Sigmoid colon (tissue), 4 donors: ENCODE measurements around the gene P2RY14.

Experiments
- POLR2A ChIP-seq, 2 donors: fragments of 450-650 bp; IDR thresholded peaks; one replicate each; pipeline ENCODE4 v1.6.1; 2016; ENCODE audit warnings: antibody characterized with exemption in 2 of 2, mild to moderate bottlenecking in 2 of 2, moderate library complexity in 2 of 2
- POLR2AphosphoS5 ChIP-seq, 4 donors: sonication (generic); formaldehyde crosslinking; IDR thresholded peaks; one replicate each; pipeline ENCODE4 v1.6.1; 2017; ENCODE audit warnings: antibody characterized with exemption in 4 of 4
- TF ChIP-seq, protein P1 (sequence below), 4 experiments: fragments of 450-650 bp in 3 of 4; fragments of 200-600 bp in 1 of 4; IDR thresholded peaks; one replicate each; pipeline ENCODE4 v1.5.1; 2016 to 2019; ENCODE audit warnings: antibody characterized with exemption in 4 of 4, mild to moderate bottlenecking in 3 of 4, moderate library complexity in 2 of 4

DNA sequence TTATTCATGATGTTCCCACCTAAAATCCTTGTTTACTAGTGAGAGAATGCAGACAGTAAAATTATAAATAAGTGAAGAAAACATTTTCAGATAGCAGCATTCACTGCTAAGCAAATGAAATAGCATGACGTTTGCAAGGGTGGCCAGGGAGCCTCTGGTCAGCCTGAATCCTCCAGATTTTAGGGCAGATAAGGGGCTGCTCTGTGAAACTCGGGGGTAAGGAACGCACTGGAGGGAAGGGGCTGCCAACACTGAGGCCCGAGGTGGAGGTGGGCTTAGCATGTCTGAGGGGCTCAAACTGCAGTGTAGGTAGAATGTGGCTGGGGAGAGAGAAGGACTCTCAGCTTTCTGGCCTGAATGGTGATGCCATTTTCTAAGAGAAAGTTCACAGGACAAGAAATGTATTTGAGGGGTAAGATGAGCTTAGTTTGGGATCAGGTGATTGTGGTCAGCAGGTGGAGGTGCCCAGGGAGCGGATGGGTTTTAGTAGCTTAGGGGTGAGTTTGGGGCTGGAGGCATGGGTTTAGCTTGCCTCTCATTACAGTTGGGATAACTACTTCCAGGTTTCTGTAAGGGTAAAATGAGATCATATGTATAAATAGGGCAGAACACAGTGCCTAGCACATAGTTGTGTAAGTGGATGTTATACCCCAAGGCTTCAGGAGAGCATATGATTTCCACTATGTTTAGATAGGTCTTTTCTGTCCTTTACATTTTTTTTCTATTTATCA, 95.8 kb downstream of the P2RY14 start:
- TF ChIP-seq, protein P1, sequence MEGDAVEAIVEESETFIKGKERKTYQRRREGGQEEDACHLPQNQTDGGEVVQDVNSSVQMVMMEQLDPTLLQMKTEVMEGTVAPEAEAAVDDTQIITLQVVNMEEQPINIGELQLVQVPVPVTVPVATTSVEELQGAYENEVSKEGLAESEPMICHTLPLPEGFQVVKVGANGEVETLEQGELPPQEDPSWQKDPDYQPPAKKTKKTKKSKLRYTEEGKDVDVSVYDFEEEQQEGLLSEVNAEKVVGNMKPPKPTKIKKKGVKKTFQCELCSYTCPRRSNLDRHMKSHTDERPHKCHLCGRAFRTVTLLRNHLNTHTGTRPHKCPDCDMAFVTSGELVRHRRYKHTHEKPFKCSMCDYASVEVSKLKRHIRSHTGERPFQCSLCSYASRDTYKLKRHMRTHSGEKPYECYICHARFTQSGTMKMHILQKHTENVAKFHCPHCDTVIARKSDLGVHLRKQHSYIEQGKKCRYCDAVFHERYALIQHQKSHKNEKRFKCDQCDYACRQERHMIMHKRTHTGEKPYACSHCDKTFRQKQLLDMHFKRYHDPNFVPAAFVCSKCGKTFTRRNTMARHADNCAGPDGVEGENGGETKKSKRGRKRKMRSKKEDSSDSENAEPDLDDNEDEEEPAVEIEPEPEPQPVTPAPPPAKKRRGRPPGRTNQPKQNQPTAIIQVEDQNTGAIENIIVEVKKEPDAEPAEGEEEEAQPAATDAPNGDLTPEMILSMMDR (IDR thresholded peaks at IDR 0.05), result no peak
- no peak for TF ChIP-seq POLR2A (IDR thresholded peaks at IDR 0.05)
- TF ChIP-seq POLR2AphosphoS5 (IDR thresholded peaks at IDR 0.05), result no peak
